Endodermal cell (in vitro differentiated cells): ENCODE measurements around the gene PLCL2. TPM values are rescaled to one million over a fixed set of nuclear protein-coding genes. Genes with fewer than 3 reads are reported as not detected.

Source experiments
- DNase-seq: peaks from one replicate; pipeline ENCODE4 v3.0.0-alpha.2; 2017
- H3K27ac ChIP-seq: 2 replicates; pipeline ENCODE4 v1.5.1; 2013; ENCODE audit warnings: mild to moderate bottlenecking, low read depth, low read length, moderate library complexity
- H3K27me3 ChIP-seq: 2 replicates; pipeline ENCODE4 v1.6.1; 2013; ENCODE audit warnings: mild to moderate bottlenecking, low read length, moderate library complexity; ENCODE audit not compliant: insufficient read depth, control insufficient read depth, poor library complexity, severe bottlenecking
- H3K36me3 ChIP-seq: 2 replicates; pipeline ENCODE4 v1.7.0; 2013; ENCODE audit warnings: mild to moderate bottlenecking, low read length, moderate library complexity; ENCODE audit not compliant: control insufficient read depth, insufficient read depth
- H3K4me1 ChIP-seq: one replicate; pipeline ENCODE4 v1.7.0; 2013; ENCODE audit warnings: low read length; ENCODE audit not compliant: control insufficient read depth, insufficient read depth
- H3K4me3 ChIP-seq: 2 replicates; pipeline ENCODE4 v1.5.1; 2013; ENCODE audit warnings: mild to moderate bottlenecking, low read length, moderate library complexity
- H3K9ac ChIP-seq: 2 replicates; pipeline ENCODE4 v1.6.1; 2013; ENCODE audit warnings: mild to moderate bottlenecking, low read length, moderate library complexity; ENCODE audit not compliant: poor library complexity, severe bottlenecking; ENCODE audit errors: extremely low read depth
- H3K9me3 ChIP-seq: 2 replicates; pipeline ENCODE4 v1.6.1; 2013; ENCODE audit warnings: mild to moderate bottlenecking, low read length, moderate library complexity; ENCODE audit not compliant: control insufficient read depth
- H3K27ac Mint-ChIP-seq: 2 replicates; pipeline ENCODE4 v1.8.0; 2020; ENCODE audit warnings: mixed read lengths
- H3K27me3 Mint-ChIP-seq: 2 replicates; pipeline ENCODE4 v1.8.0; 2021; ENCODE audit warnings: mild to moderate bottlenecking, mixed read lengths; ENCODE audit not compliant: insufficient read depth
- H3K36me3 Mint-ChIP-seq: 2 replicates; pipeline ENCODE4 v1.8.0; 2020; ENCODE audit warnings: low read depth, mixed read lengths
- H3K4me1 Mint-ChIP-seq: 2 replicates; pipeline ENCODE4 v1.8.0; 2020; ENCODE audit warnings: mixed read lengths
- H3K4me3 Mint-ChIP-seq: 2 replicates; pipeline ENCODE4 v1.8.0; 2020; ENCODE audit warnings: mild to moderate bottlenecking, moderate library complexity, mixed read lengths
- H3K9me3 Mint-ChIP-seq: 2 replicates; pipeline ENCODE4 v1.8.0; 2020; ENCODE audit warnings: mild to moderate bottlenecking, mixed read lengths
- CTCF ChIP-seq: fragments of 200-600 bp; sonication (generic); conservative IDR thresholded peaks from 2 replicates; pipeline ENCODE4 v1.5.0; 2021; ENCODE audit warnings: antibody characterized with exemption, mild to moderate bottlenecking
- WGBS, 2 experiments: methylation state at CpG; one replicate each; pipeline versions ENCODE4 v1.1.5 to v1.1.7; 2013; ENCODE audit warnings: missing lambda C conversion rate in 2 of 2, mixed read lengths in 1 of 2; ENCODE audit not compliant: insufficient coverage in 1 of 2, insufficient read length in 1 of 2; 5-methylcytosine and 5-hydroxymethylcytosine counted together
- total RNA-seq, 2 donors: library from RNA; stranded (reverse); fragmentation: NEBNext Ultra II Directional in 1 of 2; extraction: Animal tissue kit (Norgen Biotek cat#: 25700) in 1 of 2; gene quantifications; 2 replicates in 1 of 2; 3 replicates in 1 of 2; pipeline ENCODE4 v1.2.1, GENCODE V29; 2021

Gene PLCL2
- total RNA-seq, 2 donors from 2014 or later = 4.2 to 6.9 TPM

- no peaks in the 10 kb centered on the region for H3K9me3 Mint-ChIP-seq
- H3K4me3 Mint-ChIP-seq = no peak overlapping the region
- peaks cover 20% of the 10 kb centered on the region for H3K4me1 Mint-ChIP-seq
- Histone ChIP-seq H3K4me1 (peaks cover 5% of the 10 kb centered on the region), H3K27me3 (no peaks in the 10 kb centered on the region), H3K27ac (no peak overlapping the region), H3K9me3 (no peaks in the 10 kb centered on the region), H3K9ac (no peak overlapping the region), H3K36me3 (no peaks in the 10 kb centered on the region), H3K4me3 (no peak overlapping the region)
- peaks cover 6% of the 10 kb centered on the region for H3K27me3 Mint-ChIP-seq
- H3K27ac Mint-ChIP-seq = no peak overlapping the region
- WGBS, 2 experiments = 99% methylated on average over 2 of the region's 2 CpGs; no CpG with 5 or more reads in 1 of the 2 experiments
- no peak for TF ChIP-seq CTCF
- no peaks in the 10 kb centered on the region for H3K36me3 Mint-ChIP-seq
- DNase-seq = no peak
These were observed 129.5 kb downstream of the PLCL2 start for GRCh38 chr3:17014284-17014683.

- no peak for DNase-seq
- no peaks in the 10 kb centered on the region for H3K36me3 Mint-ChIP-seq
- H3K9me3 ChIP-seq = no peaks in the 10 kb centered on the region
- H3K27ac Mint-ChIP-seq = no peak overlapping the region
- H3K4me3 Mint-ChIP-seq = no peak overlapping the region
- no peaks in the 10 kb centered on the region for H3K27me3 ChIP-seq
- peaks cover 20% of the 10 kb centered on the region for H3K4me1 Mint-ChIP-seq
- no peak overlapping the region for H3K9ac ChIP-seq
- WGBS, 2 experiments = 88 to 96% methylated on average over 5 to 8 of the region's 8 CpGs
- H3K36me3 ChIP-seq = no peaks in the 10 kb centered on the region
- H3K27ac ChIP-seq = no peak overlapping the region
- peaks cover 5% of the 10 kb centered on the region for H3K4me1 ChIP-seq
- H3K9me3 Mint-ChIP-seq = no peaks in the 10 kb centered on the region
- no peak for TF ChIP-seq CTCF
- peaks cover 6% of the 10 kb centered on the region for H3K27me3 Mint-ChIP-seq
- H3K4me3 ChIP-seq = no peak overlapping the region
These were observed 130.0 kb downstream of the PLCL2 start for GRCh38 chr3:17014709-17015108.

- Mint-ChIP-seq H3K36me3 (no peaks in the 10 kb centered on the region), H3K4me1 (no peaks in the 10 kb centered on the region), H3K27ac (no peak overlapping the region), H3K4me3 (no peak overlapping the region), H3K27me3 (peaks cover 11% of the 10 kb centered on the region), H3K9me3 (no peaks in the 10 kb centered on the region)
- no peak for TF ChIP-seq CTCF
- Histone ChIP-seq H3K4me1 (no peaks in the 10 kb centered on the region), H3K9me3 (no peaks in the 10 kb centered on the region), H3K27ac (no peak overlapping the region), H3K9ac (no peak overlapping the region), H3K27me3 (no peaks in the 10 kb centered on the region), H3K4me3 (no peak overlapping the region), H3K36me3 (no peaks in the 10 kb centered on the region)
- WGBS, 2 experiments = 93% methylated on average over 1 of the region's 1 CpG; no CpG with 5 or more reads in 1 of the 2 experiments
- DNase-seq = no peak
These were observed 136.9 kb downstream of the PLCL2 start for GRCh38 chr3:17021614-17022013.
